Astrocyte (in vitro differentiated cells and primary cell): Measurements from ENCODE around the gene MAPK10.

Source experiments
- EZH2 ChIP-seq: IDR thresholded peaks from 2 replicates; pipeline ENCODE4 v1.6.1; 2012; ENCODE audit warnings: mild to moderate bottlenecking, low read length, inconsistent platforms; ENCODE audit not compliant: insufficient read depth
- TF ChIP-seq, protein P1 (sequence below): IDR thresholded peaks from 2 replicates; pipeline ENCODE4 v1.5.1; 2011; ENCODE audit warnings: low read depth, mild to moderate bottlenecking, inconsistent platforms, low read length, moderate library complexity; ENCODE audit not compliant: insufficient read depth

DNA sequence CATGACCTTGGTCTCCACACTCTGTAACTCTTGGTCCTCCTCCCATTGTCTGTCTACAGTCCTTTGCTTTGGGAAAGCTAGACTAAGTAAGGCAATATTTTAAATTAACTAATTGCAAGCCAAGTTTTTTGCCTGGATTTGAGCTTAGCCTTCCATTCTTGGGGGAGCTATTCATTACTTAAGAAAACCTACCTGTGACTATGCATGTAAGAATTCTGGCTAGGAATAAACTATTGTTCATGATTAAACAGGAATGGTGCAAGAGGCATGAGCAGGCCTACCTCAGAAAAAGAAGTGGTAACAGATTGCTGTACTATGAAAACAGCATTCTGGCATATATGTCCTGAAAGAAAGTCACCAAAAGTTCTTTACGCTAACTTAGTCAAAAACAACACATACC, 309.4 kb downstream of the MAPK10 start:
- TF ChIP-seq, protein P1, sequence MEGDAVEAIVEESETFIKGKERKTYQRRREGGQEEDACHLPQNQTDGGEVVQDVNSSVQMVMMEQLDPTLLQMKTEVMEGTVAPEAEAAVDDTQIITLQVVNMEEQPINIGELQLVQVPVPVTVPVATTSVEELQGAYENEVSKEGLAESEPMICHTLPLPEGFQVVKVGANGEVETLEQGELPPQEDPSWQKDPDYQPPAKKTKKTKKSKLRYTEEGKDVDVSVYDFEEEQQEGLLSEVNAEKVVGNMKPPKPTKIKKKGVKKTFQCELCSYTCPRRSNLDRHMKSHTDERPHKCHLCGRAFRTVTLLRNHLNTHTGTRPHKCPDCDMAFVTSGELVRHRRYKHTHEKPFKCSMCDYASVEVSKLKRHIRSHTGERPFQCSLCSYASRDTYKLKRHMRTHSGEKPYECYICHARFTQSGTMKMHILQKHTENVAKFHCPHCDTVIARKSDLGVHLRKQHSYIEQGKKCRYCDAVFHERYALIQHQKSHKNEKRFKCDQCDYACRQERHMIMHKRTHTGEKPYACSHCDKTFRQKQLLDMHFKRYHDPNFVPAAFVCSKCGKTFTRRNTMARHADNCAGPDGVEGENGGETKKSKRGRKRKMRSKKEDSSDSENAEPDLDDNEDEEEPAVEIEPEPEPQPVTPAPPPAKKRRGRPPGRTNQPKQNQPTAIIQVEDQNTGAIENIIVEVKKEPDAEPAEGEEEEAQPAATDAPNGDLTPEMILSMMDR: no peak
- no peak for TF ChIP-seq EZH2
